ENCODE measurements around the gene EID1.

Gene EID1

DNA sequence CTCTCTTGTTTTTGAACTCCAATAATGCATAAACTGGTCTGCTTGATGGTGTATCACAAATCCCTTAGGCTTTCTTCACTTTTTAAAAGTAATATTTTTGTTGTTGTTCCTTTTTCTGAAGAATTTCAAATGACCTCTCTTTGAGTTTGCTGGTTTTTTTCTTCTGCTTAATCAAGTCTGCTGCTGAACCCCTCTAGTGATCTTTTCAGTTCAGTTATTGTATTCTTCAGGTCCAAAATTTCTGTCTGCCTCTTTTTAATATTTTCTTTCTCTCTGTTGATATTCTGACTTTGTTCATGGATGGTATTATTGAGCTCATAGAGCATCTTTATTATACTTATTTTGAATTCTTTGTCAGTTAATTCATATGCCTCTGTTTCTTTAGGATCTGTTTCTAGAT is 45.3 kb upstream of the EID1 start:
- no peaks in the 10 kb centered on the region for H3K36me3 ChIP-seq (ENCODE audit: insufficient read depth, low read length)
- H3K27ac ChIP-seq (ENCODE audit: low read depth, low read length, poor library complexity, severe bottlenecking) = no peak overlapping the region
- no peaks in the 10 kb centered on the region for H4K20me1 ChIP-seq (ENCODE audit: insufficient read depth, low read length)
- H3F3A ChIP-seq (ENCODE audit: insufficient read depth, low read length) = no peaks in the 10 kb centered on the region
- H3K79me2 ChIP-seq (ENCODE audit: insufficient read depth, low read length) = no peaks in the 10 kb centered on the region
- no peak overlapping the region for H3K9ac ChIP-seq (ENCODE audit: low read length)
- no peaks in the 10 kb centered on the region for H3K27me3 ChIP-seq (ENCODE audit: insufficient read depth, low read length)
- no peak overlapping the region for H3K4me3 ChIP-seq (ENCODE audit: low read depth, low read length, poor library complexity, severe bottlenecking)
- TF ChIP-seq CTCF (IDR thresholded peaks at IDR 0.05; ENCODE audit: low read length) (no peak), EZH2 (IDR thresholded peaks at IDR 0.05; ENCODE audit: borderline replicate concordance, low read length) (no peak)
- no peaks in the 10 kb centered on the region for H3K9me2 ChIP-seq (ENCODE audit: low read depth, low read length)
- H3K4me1 ChIP-seq (ENCODE audit: insufficient read depth, low read length, severe bottlenecking) = no peaks in the 10 kb centered on the region
- no peak overlapping the region for H3K4me2 ChIP-seq (ENCODE audit: low read length)
- no peaks in the 10 kb centered on the region for H3K9me3 ChIP-seq (ENCODE audit: low read length)
- H2AFZ ChIP-seq (ENCODE audit: low read length) = no peak overlapping the region

DNA sequence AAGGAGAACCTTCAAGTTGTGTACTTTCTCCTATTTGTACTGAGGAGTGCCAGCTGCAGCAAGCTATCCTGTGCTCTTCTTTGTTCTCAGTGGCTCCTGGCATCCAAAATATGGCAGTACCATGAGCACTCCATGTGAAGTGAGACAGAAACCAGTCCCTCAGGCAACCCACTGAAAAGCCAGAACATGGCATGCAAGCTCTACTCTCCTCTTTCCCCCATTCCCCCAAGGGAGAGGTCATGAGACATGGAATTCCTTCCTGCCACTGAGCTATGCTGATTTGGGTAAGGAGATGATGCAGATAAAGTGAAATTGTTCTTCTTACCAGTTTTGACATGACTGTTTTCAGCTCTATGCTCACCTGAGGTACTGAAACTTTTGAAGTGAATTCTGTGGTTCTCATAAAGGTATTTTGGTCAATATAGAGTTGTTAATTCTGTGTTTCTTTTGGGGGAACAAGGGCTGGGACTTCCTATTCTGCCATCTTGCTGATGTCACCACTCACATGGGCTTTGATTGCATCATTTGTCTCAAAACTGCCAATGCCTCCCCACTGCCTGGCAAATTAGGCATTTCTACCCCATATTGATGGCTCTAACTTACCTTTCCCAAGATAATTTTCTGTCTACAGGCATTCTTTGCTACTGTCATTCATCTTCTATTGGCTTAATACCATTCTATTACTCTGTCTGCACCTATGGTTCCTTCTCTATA is 44.3 kb upstream of the EID1 start:
- TF ChIP-seq EZH2 (IDR thresholded peaks at IDR 0.05; ENCODE audit: borderline replicate concordance, low read length) = no peak
- no peak for TF ChIP-seq CTCF (IDR thresholded peaks at IDR 0.05; ENCODE audit: low read length)

GRCh38 chr15:48834756-48835155 is 43.2 kb upstream of the EID1 start:
- Histone ChIP-seq H2AFZ (ENCODE audit: low read length) (no peak overlapping the region), H3K9me2 (ENCODE audit: low read depth, low read length) (no peaks in the 10 kb centered on the region), H3K79me2 (ENCODE audit: insufficient read depth, low read length) (no peaks in the 10 kb centered on the region), H3K27ac (ENCODE audit: low read depth, low read length, poor library complexity, severe bottlenecking) (no peak overlapping the region), H3K4me3 (ENCODE audit: low read depth, low read length, poor library complexity, severe bottlenecking) (no peak overlapping the region), H3K4me2 (ENCODE audit: low read length) (no peak overlapping the region), H3K36me3 (ENCODE audit: insufficient read depth, low read length) (no peaks in the 10 kb centered on the region), H4K20me1 (ENCODE audit: insufficient read depth, low read length) (no peaks in the 10 kb centered on the region), H3K9me3 (ENCODE audit: low read length) (no peaks in the 10 kb centered on the region), H3F3A (ENCODE audit: insufficient read depth, low read length) (no peaks in the 10 kb centered on the region), H3K4me1 (ENCODE audit: insufficient read depth, low read length, severe bottlenecking) (no peaks in the 10 kb centered on the region), H3K27me3 (ENCODE audit: insufficient read depth, low read length) (no peaks in the 10 kb centered on the region), H3K9ac (ENCODE audit: low read length) (no peak overlapping the region)
- TF ChIP-seq EZH2 (IDR thresholded peaks at IDR 0.05; ENCODE audit: borderline replicate concordance, low read length) (no peak), CTCF (IDR thresholded peaks at IDR 0.05; ENCODE audit: low read length) (no peak)

More for the DNA sequence above, 44.3 kb upstream of the EID1 start:
- H3F3A ChIP-seq (ENCODE audit: insufficient read depth, low read length) = no peaks in the 10 kb centered on the region
- no peaks in the 10 kb centered on the region for H3K79me2 ChIP-seq (ENCODE audit: insufficient read depth, low read length)
- no peak overlapping the region for H3K27ac ChIP-seq (ENCODE audit: low read depth, low read length, poor library complexity, severe bottlenecking)
- no peak overlapping the region for H2AFZ ChIP-seq (ENCODE audit: low read length)
- no peak overlapping the region for H3K4me2 ChIP-seq (ENCODE audit: low read length)
- no peaks in the 10 kb centered on the region for H3K4me1 ChIP-seq (ENCODE audit: insufficient read depth, low read length, severe bottlenecking)
- H3K9ac ChIP-seq (ENCODE audit: low read length) = no peak overlapping the region
- no peaks in the 10 kb centered on the region for H3K36me3 ChIP-seq (ENCODE audit: insufficient read depth, low read length)
- no peaks in the 10 kb centered on the region for H3K9me3 ChIP-seq (ENCODE audit: low read length)
- no peaks in the 10 kb centered on the region for H3K9me2 ChIP-seq (ENCODE audit: low read depth, low read length)
- H3K27me3 ChIP-seq (ENCODE audit: insufficient read depth, low read length) = no peaks in the 10 kb centered on the region
- no peaks in the 10 kb centered on the region for H4K20me1 ChIP-seq (ENCODE audit: insufficient read depth, low read length)
- no peak overlapping the region for H3K4me3 ChIP-seq (ENCODE audit: low read depth, low read length, poor library complexity, severe bottlenecking)

Measured in OCI-LY1 (cell line).